GM21825 (cell line): ENCODE results near the gene CASTOR1.

Experiments
- ATAC-seq: cut with Tn5 transposase; IDR thresholded peaks from one replicate; pipeline ENCODE4 v1.9.1; 2021; ENCODE audit warnings: mild to moderate bottlenecking, moderate library complexity; ENCODE audit not compliant: unreplicated experiment

CASTOR1 gene

GRCh38 chr22:30247561-30247960 is 41.7 kb downstream of the CASTOR1 start:
- no peak for ATAC-seq

- no peak for ATAC-seq
Observed at GRCh38 chr22:30246814-30247376, 42.4 kb downstream of the CASTOR1 start.

GRCh38 chr22:30245985-30246813 is 43.1 kb downstream of the CASTOR1 start, which contains the start of gene LIF:
LIF (minus strand) TSS chr22:30246759; CDS start chr22:30246695, 64 bp downstream.
- ATAC-seq, result no peak

GRCh38 chr22:30245181-30245984 is 43.9 kb downstream of the CASTOR1 start:
- no peak for ATAC-seq

GRCh38 chr22:30244641-30245040 is 44.7 kb downstream of the CASTOR1 start:
- no peak for ATAC-seq

- no peak for ATAC-seq
Observed at GRCh38 chr22:30244066-30244465, 45.2 kb downstream of the CASTOR1 start.

GRCh38 chr22:30243661-30244060 is 45.6 kb downstream of the CASTOR1 start:
- ATAC-seq, result no peak

GRCh38 chr22:30241576-30242371 is 47.5 kb downstream of the CASTOR1 start:
- ATAC-seq, result no peak

- ATAC-seq, result no peak
Observed at GRCh38 chr22:30240541-30241417, 48.5 kb downstream of the CASTOR1 start.

GRCh38 chr22:30239488-30240405 is 49.6 kb downstream of the CASTOR1 start:
- no peak for ATAC-seq

GRCh38 chr22:30238661-30239487 is 50.4 kb downstream of the CASTOR1 start:
- ATAC-seq, result no peak

GRCh38 chr22:30238136-30238535 is 51.2 kb downstream of the CASTOR1 start:
- no peak for ATAC-seq

GRCh38 chr22:30236875-30237274 is 52.4 kb downstream of the CASTOR1 start:
- ATAC-seq, result no peak

- ATAC-seq, result no peak
Observed at GRCh38 chr22:30235687-30236170, 53.6 kb downstream of the CASTOR1 start.
